Measurements from ENCODE around the gene EPHA2.
"Not testable (repeated sequence)": the region's sequence is repeated elsewhere in the genome, so short reads cannot be mapped to it uniquely, and the experiment has no call there.

The EPHA2 gene

DNA sequence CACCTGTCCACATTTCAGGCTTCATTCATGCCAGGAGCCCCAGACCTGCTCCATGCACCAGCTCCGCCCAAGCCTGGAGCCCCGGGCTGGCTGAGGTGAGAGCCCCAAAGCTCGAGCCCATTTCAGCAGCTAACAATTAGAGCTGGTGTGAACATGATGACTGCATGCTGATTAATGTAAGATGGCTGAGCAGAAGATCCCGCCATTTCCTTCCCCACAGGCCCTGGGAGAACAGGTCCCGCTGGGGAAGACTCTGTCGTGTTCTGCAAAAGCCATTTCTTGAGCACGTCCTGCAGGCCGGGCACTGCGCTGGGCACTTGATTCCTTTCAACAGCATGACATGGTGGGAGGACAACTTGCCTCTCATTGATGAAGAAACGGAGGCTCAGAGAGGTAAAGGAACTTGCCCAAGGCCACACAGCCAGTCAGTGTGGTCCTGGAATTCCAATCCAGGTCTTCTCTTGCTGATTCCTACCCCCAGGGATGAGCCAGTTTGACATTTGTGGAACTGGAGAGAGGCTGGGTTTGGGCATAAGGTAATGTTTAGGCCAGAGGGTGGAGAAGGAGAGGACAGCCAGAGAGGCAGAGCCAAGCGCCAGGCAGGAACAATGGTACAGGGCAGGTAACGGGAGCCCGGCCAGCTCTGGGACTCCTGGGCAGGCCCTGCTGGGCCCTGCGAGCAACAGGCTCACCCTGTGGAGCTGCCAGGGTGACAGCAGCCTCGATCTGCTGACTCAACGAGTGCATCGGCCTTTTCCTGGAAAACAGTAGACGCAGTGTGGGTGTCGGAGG is 28.1 kb upstream of the EPHA2 start:
- no peak for DNase-seq

DNA sequence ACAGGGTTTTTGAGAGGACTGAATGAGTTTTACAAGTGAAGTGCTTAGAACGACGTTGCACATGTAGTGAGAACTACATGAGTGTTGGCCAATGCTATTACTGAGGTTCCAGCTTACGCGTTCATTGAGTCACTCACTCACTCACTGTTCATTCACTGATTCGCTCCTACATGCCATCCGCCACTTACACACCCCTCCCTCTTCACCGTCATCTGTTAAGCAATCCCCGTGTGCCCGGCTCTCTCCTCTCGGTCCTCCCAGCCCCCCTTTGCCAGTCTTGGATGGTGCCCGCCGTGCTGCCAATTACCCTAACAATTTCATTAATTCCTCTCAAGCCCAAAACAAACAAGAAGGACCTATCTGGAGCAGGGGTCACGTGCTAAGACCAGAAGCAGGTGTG is 27.3 kb upstream of the EPHA2 start:
- peak; percentile 76 for DNase-seq

DNA sequence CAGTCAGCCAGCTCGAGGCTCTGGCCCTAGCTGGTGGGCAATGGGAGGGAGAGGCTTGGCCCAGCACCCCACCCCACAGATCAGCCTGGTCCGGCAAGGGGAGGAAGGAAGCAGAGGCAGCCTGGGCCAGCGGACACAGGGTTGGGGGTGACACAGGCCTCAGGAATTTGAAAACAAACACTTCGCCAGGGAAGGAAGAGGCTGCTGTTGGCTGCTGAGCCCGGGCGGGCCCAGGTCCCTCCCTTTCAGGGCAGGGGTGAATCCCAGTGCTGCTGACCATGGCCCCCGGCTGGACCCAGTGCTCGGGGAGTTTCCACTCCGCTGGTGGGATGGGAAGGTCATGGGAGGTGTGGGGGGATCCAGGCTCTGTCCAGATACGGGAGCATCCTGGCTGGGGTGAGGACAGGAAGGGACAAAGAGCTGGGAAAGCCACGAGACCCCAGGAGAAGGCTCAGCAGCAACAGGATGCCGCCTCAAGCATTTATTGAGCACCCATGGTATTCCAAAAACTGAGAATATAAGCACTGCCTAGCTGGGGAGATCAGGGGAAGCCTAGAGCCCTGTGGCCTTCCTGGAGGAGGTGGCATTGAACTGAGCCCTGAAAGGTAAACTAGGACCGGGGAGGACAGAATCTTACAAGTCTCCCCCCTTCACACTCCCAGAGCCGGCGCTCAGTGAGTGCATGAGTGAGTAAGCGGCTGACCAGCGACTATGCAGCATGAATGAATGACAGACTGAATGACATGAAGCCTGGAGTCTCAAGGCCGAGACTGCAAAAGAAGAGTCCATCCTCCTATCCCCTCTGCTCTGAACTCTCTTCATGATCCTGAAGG is 26.2 kb upstream of the EPHA2 start:
- DNase-seq, result peak; percentile 86

DNA sequence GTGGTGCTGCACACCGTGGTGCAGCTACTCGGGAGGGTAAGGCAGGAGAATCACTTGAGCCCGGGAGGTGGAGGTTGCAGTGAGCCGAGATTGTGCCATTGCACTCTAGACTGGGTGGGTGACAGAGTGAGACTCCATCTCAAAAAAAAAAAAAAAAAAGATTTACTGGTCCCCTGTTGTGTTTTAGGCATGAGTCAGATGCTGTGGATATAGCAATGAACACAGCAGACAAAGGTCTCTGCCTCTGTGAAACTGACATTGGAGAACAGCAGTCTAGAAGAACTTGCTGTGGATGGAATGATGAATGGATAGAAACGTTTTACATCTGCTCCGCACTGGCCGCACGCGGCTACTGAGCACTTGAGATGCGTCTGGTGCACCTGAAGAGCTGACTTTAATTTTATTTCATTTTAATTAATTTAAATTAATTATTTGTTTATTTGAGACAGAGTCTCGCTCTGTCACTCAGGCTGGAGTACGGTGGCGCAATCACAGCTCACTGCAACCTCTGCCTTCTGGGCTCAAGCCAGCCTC is 24.5 kb upstream of the EPHA2 start:
- DNase-seq, result peak; percentile 70

DNA sequence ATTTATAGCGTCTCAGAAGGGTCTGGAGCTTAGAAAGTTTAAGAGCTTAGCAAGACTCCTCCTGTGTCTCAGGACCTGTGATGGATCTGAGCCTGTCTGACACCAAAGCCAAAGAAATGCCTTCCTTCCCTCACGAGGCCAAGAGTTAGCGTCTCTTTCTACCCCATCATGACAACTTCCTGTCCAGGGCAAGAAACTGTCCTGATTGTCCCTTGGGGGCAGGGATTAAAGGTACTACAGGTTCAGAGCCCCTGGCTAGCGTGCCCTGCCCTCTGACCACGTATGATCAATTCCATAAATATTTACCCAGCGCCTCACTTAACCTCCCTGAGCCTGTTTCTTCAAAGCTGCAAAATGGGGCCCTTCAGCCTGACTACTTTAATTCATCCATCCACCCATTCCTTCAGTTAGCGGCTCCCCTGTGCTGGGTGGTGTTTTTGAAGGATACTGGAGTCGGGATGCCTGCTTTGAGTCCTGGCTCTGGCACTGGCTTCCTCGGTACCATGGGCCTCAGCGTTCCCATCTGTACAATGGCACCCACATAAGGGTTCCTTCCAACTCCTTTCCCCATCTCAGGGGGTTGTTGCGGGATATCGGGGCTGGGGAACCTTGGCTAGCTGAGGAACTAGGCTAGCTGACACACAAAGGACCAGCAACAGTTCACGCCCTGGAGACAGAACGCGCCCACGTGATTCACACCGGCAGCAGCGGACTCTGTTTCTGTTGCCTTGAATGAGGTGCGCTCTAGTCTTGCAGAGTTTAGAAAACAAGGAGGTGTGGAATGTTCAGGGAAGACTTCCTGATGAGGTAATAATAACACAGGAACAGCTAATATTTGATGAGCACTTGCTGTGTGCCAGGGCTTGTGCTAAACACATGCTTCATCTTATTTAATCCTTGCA is 23.0 kb upstream of the EPHA2 start:
- DNase-seq, result no peak

DNA sequence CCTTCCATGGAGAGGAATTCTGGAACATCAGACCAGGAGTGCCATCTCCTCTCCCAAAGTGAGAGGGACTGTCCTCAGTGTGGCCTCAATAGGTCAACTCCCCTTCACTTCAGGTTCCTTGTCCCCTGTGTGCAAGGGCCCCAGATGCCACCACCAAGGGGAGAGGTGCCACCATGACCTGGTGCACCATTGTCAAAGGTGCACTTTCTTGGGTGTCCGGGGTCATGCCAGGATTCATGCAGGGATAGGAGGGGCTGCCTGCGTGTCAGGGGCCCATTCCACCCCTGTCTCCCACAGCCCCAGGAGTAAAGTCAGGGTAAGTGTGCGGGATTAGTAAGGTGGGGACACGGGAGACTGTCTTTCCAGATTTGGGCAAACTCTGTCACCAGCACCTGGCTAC is 21.4 kb upstream of the EPHA2 start:
- no peak for DNase-seq

DNA sequence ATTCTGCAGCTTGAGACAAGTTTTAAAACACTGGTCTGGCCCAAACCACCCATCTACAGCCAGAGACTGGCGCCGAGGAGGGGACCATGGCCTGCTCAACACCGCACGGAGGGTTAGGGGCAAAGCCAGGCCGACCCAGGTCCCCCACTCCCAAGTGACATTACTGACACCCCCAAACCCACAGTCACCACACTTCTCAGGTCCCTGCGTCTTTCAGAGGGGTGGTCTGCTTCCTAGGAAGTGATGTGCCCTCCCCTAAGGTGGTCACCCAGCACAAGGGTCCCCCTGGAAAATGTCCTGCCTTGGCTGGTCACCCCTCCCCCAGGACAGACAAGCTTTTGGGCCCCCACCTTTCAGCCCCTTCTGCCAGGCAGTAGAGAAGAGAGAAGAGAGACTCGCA is 20.8 kb upstream of the EPHA2 start:
- DNase-seq, result no peak

DNA sequence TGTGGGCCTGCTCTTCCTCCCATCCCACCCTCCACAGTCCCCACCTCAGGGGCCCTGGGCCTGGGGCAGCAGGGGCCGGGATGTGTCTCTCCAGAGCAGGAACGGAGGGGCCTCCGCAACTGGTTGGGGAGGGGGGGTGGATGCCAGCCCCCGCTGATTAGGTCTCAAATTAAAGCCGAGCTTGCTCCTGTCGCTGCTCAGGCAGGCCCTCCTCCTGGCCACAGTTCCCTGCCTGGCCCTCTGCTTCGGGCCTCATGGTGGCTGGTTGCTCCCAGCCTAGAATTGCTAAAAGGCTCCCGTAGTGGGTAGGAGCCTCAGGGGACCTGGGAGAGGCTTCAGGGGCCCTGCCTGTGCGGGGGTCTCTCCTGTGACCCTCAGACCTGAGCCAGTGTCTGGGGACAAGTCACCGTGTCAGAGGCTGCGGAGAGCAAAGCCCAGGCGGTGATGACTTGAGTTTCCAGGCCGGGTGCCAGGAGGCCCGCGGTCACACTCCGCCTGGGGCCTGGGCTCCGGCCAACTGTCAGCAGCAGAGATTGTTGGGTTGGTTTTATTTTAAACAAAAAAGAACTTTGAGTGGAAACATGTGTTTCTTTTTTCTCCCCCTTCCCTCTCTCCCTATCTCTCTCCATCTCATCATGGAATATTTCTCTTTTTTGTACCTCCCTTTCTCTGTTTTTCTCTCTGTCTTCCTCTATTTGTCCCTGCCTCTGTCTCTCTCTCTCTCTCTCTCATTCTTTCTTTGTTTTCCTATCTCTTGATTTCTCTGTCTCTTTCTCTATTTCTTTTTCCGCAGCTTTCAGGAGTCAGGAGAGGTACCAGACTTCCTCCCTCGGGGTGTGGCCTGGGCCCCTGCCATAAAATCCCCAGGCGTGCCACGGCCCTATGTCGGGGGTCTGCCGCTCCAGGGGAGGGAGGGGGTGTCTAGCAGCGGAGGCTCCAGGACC is 20.0 kb upstream of the EPHA2 start:
- DNase-seq, result peak; percentile 93

DNA sequence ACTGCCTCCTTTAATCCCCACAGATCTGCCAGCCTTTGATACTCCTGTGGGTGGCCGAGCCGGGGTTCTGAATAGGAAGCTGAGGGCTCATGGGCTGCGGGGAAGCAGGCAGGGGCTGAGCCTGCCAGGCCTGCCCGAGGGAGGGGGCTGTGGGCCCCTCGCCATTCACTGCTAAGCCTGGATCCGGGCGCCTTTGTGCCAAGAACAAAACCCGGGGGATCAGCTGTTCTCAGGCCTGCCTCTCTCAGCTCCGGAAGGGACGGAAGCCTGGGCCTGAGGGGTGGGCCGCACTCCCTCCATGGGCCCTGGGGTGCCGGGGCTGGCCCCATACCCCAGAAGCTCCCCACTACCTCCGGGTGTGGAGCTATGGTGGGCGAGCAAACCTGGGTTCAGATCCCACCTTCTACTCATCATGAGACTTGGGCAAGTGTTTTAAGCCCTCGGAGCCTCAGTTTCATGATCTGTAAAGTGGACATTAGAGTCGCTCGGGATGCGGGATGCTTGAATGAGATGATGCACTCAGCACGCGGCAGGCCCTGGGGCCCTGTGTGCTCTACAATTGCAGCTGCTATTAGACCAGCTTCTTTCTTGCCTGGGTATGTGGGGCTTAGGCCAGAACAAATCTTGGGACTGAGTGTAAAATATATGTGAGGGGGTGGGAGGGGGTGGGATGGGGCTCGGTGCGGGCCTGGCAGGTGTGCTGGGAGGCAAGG is 19.2 kb upstream of the EPHA2 start:
- DNase-seq, result no peak

DNA sequence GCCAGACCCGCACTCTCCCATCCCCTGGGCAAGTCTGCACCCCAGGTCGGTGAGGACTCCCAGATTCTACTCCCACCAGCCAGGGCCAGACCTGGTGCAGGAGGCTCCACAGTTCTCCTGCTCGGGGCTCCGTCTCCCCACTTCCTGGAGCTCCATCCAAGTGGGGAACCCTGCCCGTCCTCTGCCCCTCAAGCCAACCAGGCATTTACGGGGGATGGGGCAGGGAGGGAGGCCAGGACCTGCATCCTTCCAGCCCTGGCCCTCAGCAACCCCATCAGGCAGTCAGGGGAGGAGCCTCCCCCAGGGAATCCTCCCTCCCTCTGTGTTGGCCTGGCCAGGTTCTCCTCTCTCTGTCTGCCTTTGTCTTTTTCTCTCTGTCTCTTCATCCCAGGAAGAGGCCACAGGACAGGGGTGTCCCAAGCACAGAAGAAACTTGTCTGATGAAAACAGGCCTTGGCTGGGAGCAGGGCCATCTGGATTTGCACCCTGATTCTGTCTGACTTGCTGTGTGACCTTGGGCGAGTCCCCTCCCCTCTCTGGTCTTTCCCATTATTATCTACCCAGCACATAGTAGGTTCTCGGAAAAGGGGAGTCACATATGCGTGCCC is 18.5 kb upstream of the EPHA2 start:
- no peak for DNase-seq

DNA sequence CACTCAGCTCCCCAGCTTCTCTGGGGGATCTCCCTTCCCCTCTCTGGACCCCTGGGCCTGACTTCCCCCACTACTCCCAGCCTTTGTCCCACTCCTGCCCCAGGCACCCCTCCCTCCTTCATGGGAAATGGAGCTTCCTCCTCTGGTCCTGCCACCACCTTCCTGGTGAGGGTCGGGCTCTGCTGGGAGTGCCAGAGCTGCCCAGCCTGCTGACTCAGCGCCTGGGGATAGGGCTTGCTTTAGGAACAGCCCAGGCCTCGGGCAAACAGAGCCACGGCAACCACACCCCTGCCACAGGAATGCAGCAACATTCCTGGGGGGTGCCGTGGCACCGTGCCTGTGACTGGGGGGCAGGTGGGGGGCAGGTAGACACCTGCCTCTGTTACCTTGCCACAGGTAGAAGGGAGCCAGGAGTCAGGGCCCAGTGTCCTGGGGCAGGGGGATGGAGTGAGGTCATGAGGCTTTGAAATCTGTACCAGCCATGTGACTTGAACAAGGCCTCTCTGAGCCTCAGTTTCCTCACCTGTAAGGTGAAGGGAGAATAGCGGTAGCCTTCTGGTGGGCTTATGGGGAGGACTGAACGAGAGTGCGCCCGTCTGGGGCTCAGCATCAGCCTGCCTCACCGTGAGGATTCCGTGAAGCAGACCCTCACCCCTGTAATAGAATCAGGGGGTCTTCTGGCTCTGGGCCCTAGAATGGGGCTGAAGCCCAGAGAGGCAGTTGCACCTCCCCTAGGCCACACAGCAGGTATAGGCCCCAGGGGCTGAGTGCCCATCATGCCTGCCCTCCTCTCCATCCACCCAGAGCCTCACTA is 17.8 kb upstream of the EPHA2 start:
- DNase-seq, result peak; percentile 79

DNA sequence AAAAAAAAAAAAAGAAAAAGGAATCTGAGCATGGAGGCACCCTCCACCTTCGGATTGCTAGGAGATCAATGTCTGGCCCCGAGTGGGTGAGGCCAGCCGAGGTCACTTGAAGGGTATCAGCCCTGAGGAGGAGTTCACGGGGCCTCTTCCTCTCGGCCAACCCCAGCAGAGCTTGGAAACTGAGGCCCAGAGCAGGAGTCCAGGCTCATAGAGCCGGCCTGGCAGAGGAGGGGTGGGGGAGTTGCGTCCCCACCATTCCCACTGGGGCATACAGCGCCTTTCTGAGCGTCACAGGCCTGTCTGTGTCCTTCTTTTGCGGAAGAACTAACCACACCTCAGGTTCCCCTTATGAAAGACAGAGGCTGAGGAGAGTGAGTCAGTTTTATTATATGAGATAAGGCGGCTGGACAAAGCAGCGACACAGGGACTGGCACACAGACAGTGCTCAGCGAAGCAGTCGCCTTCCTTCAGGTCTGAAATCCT is 17.1 kb upstream of the EPHA2 start:
- DNase-seq, result no peak

DNA sequence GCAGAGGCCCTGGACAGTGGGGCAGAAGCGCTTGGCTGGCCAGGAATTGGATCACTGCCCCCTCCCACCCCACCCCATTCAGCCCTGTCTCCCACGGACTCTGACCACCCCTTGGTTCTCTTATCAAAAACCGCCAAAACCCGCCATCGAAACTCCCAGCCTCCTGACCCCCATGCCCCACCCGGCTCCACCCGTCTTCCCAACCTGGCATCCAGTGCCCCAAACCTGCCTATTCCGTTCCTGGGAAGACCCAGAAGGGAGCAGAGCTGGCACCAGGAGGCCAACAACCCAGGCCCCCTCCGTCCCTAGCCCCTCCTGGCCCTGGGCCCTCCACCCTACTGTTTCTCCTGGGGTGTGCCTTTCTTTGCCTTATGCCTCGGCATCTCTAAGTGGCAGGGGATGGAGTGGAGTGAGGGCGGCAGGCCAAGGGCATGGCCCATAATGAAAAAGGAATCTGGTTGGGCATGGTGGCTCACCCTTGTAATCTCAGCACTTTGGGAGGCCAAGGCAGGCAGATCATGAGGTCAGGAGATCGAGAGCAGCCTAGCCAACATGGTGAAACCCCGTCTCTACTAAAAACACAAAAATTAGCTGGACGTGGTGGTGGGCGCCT is 16.5 kb upstream of the EPHA2 start:
- no peak for DNase-seq

DNA sequence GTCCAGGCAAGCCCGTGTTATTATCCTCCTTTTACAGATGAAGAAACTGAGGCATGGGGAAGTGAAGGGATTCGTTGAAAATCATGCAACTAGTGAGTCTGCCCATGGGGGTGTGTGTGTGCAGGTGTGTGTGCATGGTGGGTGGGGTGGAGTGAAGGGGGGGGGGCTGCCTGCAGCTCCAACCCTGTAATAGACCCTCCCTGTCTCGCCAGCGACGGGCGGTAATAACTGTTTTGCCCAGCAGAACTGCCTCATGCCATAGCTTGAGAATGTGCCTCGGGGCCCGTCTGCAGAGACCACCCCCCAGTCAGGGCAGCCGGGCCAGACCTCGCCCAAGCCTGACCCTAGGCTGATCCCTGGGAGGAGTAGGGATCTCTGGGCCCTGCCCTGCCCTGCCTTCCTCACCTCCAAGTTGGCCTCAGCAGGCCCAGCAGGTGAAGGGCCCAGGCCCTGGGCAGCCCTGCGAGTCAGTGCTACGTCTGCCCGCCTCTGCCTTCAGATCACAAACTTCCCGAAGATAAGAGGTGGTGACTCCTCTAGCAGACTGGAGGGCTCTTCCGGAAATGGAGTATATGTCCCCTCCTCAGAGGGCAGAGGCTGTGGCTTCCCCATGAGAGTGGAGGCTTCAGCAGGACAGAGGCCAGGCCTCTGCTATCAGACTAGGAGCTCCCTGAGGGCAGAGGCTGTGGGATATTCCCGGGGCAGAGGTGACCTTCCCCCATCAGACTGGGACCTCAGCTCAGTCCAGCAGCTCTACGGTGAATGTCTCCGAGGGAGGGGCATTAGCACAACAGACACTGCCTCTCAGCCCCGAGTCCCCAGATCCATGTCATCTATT is 15.7 kb upstream of the EPHA2 start:
- no peak for DNase-seq

DNA sequence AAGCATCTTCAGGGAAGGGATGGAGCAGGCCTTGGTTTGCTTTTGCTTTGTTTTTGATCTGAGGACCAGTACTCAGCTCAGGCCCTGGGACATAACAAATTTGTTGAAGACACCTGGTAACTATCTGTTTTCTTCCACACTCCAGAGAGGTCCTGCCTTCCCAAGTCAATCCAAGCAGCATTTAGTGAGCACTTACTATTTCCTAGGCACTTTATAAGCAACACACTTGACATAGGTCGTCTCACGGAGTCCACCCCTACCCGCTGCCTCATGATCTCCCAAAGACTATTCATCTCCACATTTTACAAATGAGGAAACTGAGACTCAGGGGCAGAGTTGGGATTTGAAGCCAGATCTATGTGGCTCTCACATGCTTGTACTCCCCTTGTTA is 14.4 kb upstream of the EPHA2 start:
- DNase-seq, result no peak

DNA sequence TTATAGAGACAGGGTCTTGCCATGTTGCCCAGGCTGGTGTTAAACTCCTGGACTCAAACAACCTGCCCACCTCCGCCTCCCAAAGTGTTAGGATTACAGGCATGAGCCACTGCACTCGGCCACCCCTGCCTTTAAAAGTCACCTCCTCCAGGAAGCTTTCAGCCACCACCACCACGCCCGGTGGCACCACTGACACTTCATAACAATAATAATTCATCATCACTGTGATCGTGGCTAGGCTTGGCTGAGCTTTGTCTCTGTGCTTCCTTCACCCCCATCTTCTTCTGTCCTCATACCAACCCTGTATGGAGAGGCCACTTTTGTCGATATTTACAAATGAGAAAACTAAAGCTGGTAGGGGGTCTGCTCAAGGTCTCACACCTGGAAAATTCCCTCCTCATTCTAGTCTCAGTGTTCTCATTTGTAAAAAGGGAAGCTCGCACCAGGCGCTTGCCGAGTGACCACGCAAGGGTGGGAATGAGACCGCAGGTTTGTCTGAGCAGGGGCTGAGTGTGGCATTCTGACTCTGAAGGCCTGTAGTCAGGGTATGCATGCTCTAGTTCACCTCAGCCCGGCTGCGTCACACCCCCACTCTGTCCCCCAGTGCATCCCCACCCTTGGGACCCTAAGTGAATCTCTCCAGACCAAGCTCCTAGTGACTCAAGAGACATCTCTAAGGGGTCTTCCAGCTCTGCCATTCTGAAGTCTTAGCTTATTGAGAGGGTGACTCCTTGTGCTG is 12.9 kb upstream of the EPHA2 start:
- DNase-seq, result no peak

DNA sequence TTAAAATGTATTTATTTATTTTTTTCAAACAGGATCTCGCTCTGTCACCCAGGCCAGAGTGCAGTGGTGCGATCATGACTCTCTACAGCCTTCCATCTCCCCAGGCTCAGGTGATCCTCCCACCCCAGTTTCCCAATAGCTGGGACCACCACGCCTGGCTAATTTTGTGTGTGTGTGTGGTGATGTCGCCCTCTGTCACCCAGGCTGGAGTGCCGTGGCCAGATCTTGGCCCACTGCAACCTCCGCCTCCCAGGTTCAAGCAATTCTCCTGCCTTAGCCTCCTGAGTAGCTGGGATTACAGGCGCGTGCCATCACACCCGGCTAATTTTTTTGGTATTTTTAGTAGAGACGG is 12.3 kb upstream of the EPHA2 start:
- not testable (repeated sequence) for DNase-seq
